Measurements from ENCODE around the gene RIN3. TPM values are rescaled to one million over a fixed set of nuclear protein-coding genes. Genes with fewer than 3 reads are reported as not detected.

RIN3 gene, protein sequence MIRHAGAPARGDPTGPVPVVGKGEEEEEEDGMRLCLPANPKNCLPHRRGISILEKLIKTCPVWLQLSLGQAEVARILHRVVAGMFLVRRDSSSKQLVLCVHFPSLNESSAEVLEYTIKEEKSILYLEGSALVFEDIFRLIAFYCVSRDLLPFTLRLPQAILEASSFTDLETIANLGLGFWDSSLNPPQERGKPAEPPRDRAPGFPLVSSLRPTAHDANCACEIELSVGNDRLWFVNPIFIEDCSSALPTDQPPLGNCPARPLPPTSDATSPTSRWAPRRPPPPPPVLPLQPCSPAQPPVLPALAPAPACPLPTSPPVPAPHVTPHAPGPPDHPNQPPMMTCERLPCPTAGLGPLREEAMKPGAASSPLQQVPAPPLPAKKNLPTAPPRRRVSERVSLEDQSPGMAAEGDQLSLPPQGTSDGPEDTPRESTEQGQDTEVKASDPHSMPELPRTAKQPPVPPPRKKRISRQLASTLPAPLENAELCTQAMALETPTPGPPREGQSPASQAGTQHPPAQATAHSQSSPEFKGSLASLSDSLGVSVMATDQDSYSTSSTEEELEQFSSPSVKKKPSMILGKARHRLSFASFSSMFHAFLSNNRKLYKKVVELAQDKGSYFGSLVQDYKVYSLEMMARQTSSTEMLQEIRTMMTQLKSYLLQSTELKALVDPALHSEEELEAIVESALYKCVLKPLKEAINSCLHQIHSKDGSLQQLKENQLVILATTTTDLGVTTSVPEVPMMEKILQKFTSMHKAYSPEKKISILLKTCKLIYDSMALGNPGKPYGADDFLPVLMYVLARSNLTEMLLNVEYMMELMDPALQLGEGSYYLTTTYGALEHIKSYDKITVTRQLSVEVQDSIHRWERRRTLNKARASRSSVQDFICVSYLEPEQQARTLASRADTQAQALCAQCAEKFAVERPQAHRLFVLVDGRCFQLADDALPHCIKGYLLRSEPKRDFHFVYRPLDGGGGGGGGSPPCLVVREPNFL
- 19.0 TPM for polyA plus RNA-seq (2013, experiment 1 of 2; ENCODE audit: insufficient read length)
- 15.4 TPM for polyA plus RNA-seq (2013, experiment 2 of 2; ENCODE audit: insufficient read length)

DNA sequence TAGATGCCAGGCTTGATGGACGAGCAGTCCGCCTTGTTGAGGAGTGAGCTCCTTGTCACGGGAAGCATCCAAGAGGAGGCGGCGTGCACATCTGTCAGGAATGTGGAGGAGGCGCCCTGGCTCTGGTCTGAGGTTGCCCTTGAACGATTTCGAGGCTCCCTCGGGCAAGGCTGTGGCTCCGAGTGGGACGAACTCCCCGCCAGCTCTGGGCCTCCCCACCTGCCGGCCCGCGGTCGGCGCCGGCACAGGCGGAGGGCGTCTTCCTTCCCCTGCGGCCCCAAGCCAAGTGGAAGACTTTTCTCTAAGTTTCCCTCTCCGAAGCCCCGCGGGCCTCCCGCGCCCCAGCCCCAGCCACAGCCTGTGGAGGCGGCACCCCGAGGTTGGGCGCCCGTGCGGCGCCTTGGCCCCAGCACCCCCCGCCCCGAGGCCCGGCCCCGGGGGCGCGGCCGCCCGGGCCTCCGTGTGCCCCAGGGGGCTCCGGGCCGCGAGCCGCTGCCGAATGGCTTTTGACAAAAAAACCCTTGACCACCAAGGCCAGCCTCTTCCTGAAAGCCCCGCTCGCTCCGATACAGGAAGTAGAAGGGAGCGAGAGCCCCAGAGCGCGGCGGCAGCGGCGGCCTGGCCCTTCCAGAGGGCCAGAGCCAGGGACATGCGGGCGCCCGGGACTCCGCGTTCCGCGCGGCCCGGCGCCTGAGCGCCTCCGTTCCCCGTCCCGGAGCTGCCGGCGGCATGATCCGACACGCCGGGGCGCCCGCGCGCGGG, at the start of gene RIN3:
TSS of gene RIN3 (plus strand) at position 578 of the 762 bp plus-strand sequence. CDS start at position 730, 152 bp downstream.
- DNase-seq, result peak; percentile 77

DNA sequence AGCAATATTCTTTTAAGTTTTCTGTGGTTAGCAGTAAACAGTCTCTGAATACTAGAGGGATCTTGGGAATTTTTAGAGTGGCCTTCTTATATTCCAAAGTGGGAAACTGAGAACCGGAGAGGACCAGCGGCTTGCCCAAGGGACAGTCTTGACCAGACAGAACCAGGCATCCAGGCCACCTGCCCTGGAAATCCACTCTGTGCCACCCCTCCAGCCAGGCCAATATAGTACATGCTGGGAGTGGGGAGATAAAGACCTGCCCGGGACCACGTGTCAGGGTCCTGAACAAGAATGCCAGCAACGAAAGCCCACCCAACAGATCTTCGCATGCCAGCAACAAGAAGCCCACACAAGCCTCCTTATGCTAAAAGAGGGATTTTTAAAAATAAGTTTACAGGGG, 49.4 kb upstream of the RIN3 start:
- DNase-seq, result no peak

DNA sequence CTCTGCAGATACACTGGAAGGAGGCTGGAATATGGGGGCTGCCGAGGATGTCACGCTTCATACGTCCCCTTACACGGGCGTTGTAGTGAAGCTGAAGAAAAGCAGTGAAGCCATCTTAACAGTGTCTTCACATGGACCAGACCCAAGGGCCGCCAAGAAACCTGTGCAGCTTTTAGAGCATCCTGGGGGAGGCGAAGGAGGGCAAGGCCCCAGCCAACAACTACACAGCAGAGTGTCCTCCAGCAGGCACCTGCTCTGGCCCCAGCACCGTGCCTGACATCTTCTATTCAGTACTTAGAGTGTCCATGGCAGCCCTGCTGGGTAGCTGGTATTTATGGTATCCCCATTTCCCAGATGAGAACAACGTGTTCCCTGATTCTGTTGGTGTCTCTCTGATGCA, 48.9 kb upstream of the RIN3 start:
- DNase-seq, result no peak

DNA sequence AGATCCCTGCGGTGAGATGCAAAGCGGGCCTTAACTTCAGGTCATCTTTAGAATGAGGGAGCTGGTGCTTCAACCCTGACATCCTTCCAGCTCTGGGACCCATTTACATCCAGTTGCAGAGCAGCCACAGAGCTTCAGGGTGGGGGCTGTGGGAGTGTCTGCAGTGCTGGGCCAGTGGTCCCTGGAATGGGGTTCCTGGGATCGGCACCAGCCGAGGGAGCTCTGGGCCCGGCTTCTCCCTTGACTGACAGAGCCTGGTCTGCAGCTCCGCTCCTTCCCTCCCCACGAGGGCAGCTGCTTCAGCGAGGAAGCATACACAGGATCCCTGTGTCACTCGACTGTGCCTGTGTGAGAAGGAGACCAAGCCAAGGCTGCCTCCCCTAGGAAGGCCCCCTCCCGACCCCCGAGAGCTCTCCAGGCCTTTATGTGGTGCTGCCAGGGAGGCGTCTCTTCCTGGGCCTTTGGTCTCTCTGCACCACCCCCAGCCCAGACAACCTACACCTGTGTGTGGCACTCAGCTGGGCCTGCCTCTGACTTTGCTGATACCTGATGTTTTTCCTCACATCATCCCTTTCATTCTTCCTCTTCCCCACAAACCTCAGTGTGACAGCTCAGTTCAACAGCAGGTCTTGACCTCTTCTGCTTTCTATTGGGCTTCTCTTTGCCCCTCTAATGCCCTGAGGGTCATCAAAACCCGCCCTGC, 48.1 kb upstream of the RIN3 start:
- DNase-seq, result no peak

DNA sequence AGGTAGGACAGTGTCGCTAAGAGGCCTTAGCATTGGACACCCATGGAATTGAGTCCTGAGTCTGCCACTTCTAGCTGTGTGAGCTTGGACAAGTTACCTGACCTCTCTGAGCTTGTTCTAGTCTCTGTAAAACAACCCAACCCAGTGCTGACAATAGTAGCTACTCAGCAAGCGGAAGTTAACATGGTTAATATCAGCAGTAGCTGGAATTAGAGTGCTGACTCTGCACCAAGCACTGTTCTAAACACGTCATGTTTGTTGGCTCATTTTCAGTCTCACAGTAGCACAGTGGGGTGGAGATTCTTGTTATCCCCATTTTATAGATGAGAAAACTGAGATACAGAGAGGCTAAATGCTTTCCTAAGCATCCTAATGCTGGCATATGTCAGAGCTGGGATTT, 47.5 kb upstream of the RIN3 start:
- no peak for DNase-seq

DNA sequence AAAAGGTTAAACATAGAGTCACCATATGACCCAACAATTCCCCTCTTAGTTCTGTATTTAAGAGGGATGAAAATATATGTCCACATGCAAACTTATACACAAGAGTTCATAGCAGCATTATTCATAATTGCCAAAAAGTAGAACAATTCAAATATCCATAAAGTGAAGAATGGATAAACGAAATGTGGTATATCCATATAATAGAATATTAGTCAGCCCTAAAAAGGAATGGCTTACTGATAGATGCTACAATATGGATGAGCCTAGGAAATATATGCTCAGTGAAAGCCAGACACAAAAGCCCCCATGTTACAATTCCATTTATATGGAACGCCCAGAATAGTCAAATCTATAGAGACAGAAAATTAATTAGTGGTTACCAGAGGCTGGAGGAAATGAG, 44.1 kb upstream of the RIN3 start:
- DNase-seq, result no peak

DNA sequence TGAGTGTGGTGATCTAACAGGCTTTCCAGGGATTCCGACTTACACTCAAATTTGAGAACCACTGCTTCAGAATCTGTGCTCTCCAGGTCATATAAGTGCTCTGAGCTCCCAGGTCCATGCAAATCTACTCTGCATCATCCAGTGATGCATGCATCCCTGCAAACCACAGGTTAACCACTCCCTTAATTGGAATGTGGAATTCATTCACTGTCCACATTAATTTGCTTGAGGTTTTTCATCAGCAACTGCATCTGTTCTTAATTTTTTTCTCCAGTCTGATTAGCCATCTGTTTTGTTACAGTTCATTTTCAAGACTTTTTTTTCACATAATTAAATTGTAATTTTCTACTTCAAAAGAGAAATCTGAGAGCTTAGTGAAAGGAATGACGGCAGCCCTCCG, 43.4 kb upstream of the RIN3 start:
- peak; percentile 61 for DNase-seq

DNA sequence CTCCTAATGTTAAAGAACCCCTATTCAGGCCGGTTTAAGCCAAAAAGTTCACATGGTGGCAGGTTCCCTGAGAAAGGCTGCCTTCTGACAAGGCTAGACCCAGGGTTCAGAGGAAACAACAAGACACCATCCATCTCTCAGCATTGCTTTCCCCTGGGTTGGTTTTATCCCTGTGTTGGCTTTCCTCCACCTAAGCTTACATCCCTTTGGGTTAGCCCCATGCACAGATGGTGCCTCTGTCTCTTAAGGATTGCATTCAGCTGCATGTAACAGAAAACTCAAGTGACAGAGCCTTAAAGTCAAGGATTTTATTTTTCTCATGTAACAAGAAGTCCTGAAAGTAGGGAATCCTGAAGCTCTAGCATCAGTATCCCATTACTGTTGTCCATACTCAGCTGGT, 42.8 kb upstream of the RIN3 start:
- DNase-seq, result no peak

DNA sequence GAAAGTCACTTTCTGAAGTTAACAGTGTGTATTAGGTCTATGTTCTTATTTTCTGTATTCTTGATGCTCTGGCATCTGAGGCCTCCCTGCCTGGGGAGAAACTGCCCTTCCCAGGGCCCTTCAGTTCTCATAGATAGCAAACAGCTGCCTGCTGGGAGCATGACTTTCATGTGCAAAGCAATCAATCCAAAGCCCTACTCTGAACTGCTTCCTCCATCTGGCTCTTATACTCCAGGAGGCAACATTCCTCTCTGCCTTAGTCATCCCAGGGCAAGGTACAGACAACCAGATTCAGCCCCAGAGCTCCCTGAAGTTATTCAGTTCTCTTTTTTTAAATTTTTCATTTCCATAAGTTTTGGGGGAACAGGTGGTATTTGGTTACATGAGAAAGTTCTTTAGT, 41.7 kb upstream of the RIN3 start:
- DNase-seq, result peak; percentile 65

DNA sequence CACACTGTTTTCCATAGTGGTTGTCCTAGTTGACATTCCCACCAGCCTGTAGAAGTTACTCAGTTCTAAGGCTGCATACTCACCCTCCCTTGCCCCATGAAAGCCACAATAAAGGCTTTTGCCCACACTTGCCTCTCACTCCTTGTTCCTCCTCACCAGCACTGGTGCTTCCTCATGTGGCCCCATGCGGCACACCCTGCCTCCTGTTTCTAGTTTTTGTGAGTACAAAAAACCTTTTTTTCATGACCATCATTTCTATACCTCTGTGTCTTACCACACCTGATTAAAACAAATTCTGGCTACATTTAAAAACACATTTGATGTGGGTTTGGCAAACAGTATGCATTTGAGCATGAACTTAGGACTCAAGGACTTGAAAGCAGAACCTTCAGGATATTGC, 40.7 kb upstream of the RIN3 start:
- no peak for DNase-seq

DNA sequence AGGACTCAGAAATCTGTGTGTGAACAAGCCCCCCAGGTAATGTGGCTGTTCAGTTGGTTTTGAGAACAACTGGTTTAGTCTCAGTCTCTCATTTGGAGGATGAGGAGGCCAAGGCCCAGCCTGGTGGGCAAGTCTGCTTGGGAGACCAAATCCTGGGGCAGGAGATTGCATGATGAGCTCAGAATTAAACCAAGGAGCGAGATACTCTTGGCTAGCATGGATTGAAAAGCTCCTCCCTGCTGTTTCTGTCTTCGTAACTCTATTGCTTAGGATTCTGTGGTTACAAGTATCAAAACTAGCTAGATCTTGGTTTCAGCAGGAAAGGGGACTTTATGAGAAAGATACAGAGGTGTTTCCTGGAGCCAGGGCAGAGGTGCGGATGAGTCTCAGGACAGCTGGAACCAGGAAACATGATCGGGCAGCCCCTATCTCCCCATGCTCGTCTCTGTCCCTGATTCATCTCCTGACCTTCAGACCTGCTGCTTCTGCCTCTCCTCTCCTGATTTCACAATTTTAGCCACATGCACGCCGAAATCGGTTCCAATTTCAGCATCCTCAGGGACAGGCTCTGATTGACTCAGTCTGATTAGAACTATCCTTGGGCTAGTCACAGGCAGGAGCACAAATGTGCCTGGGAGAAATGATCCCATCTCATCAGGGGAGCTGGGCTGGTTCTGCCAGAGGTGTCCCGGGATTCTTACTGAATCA, 40.2 kb upstream of the RIN3 start:
- no peak for DNase-seq

DNA sequence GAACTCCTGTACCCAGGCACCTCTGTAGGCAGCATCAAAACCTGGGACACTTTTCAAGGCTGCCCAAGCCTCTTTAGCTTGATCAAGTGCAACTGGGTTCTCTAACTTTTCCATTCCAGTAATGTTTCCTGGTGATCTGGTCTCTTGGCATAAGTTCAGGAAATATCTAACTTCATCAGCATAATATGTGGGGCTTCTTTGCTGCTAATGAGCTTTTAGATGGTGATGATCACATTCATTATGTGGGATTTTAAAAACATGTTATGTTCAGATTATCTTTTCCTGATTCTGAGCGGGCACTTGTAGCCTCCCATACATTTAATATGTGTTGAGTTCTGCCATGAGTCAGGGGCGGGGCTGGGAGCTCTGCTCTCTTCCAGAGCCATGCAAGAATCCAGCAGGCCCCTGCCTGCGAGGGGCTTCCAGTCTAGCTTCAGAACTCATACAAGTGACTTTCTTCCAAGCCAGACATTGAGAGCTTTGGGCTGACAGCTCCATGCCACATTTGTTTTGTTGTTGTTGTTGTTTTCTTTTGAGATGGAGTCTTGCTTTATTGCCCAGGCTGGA, 39.5 kb upstream of the RIN3 start:
- no peak for DNase-seq

DNA sequence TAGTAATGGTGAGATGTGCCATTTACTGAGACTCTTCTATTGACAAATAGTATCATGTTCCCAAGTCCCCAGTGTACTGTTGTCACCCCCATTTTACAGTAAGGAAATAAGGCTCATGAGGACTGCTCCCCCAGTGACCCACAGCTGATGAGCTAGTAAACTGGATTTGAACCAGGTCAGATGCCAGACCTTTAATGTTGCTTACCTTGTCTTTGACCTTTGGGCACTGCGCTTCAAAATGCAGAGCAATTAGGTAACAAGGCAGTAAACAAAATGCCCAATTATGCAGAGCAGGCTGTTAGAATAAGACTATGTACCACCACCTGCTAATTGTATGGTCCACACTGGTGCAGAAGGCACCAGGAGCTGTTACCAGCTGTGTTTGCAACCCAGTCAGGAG, 38.5 kb upstream of the RIN3 start:
- no peak for DNase-seq

DNA sequence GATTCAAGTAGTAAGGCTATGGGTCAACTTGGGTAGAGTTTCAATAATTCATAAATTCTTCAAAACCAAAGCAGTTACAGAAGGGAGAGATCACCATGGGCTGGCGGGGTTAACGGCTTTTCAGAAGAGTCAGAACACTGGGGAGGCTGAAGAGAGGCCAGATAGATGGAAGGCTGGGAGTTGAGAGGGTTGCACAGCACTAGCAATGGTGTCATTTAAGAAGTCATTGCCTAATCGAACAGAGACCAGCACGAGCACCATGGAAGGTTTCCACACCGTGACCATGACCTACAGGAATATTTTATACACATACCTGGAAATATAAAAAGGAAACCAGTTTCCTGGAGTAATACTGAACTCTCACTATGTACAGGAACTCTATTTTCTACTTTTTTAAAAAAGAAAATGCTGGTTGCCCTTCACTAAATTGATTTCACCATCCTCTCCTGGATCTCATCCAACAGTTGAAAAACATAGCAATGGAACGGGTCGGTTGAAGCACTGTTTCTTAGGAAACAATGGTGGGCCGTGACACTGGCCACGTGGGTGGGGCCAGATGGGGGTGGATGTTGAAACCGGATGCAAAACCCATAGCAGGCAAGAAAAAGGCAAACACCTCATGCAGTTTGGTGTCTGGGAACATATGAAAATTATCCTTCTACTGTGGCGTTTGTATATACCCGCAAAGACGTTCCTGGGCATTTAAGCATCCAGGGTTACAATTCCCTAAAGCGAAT, 38.0 kb upstream of the RIN3 start:
- no peak for DNase-seq

DNA sequence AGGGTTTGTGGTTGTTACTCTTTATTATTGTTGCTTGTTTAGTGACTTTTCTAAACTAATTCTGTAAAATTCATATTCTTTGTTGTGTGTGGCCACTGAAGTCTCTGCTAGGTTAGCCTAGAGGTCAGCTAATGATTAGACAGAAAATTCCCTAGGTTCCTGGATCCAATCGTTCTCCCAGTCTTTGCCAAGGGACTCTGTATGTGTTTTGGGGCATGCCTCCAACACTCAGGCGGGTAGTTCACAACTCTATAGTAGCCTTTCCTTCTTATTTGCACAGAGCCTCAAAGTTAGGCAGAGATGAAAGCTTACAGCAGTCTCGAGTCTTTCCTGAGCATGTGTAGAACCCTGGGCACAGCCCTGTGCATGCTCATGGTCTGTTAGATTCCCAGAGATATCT, 32.7 kb upstream of the RIN3 start:
- DNase-seq, result no peak

DNA sequence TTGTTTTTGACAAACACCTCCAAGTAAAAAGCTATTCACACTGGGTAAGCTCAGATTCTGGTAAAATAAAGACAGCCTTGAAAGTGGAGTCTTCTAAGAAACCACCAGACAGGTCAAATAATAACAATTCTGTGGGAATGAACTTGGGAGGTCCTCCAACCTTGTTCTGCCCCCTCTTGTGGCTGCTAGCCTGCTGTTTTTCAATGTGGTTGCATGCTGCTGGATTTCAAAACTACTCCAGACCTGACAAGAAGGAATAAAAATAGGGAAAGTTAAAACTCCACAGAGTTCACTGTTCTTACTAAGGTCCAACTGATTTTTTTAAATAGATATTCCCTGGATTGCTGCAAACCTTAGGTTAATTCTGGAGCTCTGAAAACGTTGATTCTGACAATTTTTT, 32.2 kb upstream of the RIN3 start:
- no peak for DNase-seq

DNA sequence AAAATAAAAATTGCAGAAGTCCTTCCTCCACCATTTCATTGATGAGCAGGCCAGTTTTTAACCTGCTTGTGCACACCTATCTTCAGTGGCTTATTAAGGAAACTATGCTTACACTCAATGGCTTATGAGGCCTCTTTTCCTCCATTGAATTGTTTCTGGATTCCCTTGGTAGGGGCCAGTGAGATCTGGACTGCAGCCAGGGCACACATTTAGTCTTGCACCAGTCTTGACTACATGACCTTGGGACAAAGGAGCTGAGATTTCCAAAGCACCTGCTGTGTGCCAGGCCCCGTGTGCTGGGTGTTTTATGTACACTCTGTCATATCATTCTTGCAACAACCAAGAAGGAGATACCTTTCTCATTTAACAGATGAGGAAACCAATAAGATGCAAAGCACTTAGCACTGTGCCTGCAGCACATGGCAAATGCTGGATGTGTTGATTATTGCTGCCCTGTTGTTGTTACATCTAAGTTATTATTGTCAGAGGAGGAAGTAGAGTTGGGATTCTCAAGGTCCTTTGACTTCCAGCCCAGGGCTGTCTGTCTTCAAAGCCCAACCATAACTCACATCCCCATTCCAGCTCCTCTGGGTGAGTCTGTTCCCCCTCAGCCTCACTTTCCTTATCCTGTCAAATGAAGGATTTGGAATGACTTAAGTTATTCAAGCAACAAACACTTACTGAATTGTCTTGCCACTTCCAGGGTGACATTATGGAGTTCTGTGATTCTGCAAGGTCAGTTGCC, 31.6 kb upstream of the RIN3 start:
- no peak for DNase-seq

DNA sequence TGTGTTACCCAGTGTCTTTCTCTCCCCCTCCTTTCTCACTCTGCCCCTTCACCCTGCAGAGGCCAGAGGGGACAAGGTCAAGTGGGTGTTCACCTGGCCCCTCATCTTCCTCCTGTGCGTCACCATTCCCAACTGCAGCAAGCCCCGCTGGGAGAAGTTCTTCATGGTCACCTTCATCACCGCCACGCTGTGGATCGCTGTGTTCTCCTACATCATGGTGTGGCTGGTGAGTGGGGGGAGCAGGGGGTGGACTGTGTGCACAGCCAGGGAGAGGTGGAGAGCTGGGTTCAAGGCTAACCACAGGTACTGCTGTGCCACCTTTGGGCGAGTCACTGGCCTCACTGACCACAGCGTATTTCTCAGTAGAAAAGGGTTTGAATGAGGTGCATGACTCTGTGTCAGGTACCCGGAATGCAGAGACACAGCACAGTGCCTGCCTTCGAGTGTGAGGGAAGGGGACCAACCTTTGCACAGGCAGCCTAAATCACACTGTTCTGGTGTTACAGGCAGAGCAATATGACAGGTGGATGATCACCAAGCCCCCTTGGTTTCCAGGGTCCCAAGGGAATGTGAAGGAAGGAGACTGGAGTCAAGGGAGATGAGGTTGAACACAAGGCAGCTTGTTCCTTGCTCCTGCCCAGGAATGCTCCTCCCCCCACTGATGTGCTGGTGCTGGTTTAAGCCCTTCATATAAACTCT, 30.8 kb upstream of the RIN3 start:
- DNase-seq, result no peak
